Mesodermal cell (in vitro differentiated cells): ENCODE results near the gene SCN4B.

Experiments
- H3K27ac ChIP-seq: 2 replicates; pipeline ENCODE4 v1.7.0; 2013; ENCODE audit warnings: mild to moderate bottlenecking, low read depth, low read length, moderate library complexity; ENCODE audit not compliant: severe bottlenecking
- H3K36me3 ChIP-seq: 2 replicates; pipeline ENCODE4 v1.7.1; 2013; ENCODE audit warnings: mild to moderate bottlenecking, low read length, moderate library complexity; ENCODE audit not compliant: control insufficient read depth, insufficient read depth
- H3K4me1 ChIP-seq: one replicate; pipeline ENCODE4 v1.7.1; 2013; ENCODE audit warnings: mild to moderate bottlenecking, low read length; ENCODE audit not compliant: insufficient read depth, control insufficient read depth, poor library complexity, severe bottlenecking
- H3K4me3 ChIP-seq: 2 replicates; pipeline ENCODE4 v1.7.0; 2013; ENCODE audit warnings: low read length, control low read depth, mild to moderate bottlenecking; ENCODE audit not compliant: insufficient read depth, poor library complexity, severe bottlenecking; ENCODE audit errors: extremely low read depth
- H3K9me3 ChIP-seq: 2 replicates; pipeline ENCODE4 v1.7.1; 2013; ENCODE audit warnings: mild to moderate bottlenecking, low read length, moderate library complexity; ENCODE audit not compliant: control insufficient read depth
- WGBS, 2 experiments: methylation state at CpG; one replicate each; pipeline ENCODE4 v1.1.5; 2013; ENCODE audit warnings: missing lambda C conversion rate in 2 of 2; ENCODE audit not compliant: insufficient coverage in 2 of 2; 5-methylcytosine and 5-hydroxymethylcytosine counted together

The SCN4B gene

DNA sequence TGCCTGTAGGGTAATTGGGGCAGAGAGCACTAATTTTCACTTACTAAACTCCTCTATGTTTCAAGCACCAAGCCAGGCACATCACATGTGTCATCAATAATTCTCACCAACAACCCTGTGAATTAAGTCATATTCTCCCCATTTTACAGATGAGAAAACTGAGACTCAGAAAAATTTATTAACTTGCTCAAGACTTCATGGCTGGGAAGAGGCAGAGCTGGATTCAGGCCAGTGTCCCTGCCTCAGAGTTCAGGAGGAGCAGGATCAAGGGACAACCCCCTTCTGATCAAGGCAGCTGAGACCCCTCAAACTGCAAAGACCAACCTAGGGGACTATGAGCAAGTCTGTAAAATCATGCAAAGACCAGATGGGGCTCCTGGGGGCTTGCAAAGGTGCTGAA lies 68.0 kb downstream of the SCN4B start:
- H3K9me3 ChIP-seq = peaks cover 10% of the 10 kb centered on the region
- H3K4me1 ChIP-seq = no peaks in the 10 kb centered on the region
- H3K27ac ChIP-seq = no peak overlapping the region
- no peaks in the 10 kb centered on the region for H3K36me3 ChIP-seq
- H3K4me3 ChIP-seq = no peak overlapping the region

DNA sequence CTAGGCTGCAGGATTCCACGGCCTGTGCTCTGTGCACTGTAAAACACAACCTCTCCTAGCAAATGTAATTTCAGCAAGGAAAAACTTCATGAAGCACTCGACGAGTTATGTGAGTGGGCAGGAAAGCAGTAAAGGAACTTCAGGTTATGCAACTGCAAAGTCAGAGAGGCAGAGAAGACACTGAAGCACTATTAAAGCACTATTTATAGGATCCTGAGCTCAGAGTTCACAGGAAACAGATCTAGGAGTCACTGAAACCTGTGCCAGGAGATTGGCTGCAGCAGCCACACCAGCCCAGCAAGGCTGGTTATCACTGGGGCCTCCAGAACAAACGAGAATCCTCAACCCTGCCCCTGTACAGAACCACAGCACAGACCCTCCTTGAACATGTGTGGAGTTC lies 68.4 kb downstream of the SCN4B start:
- H3K4me1 ChIP-seq = no peaks in the 10 kb centered on the region
- H3K27ac ChIP-seq = no peak overlapping the region
- no peaks in the 10 kb centered on the region for H3K36me3 ChIP-seq
- H3K4me3 ChIP-seq = no peak overlapping the region
- WGBS, 2 experiments = 83 to 100% methylated on average over 1 to 3 of the region's 4 CpGs
- H3K9me3 ChIP-seq = peaks cover 10% of the 10 kb centered on the region
